HG03095 (cell line): Measurements from ENCODE around the gene RGL1.
A peak's percentile ranks its signal among the peaks of the same experiment; 100 is the strongest.

Experiments
- ATAC-seq: cut with Tn5 transposase; IDR thresholded peaks from one replicate; pipeline ENCODE4 v1.9.1; 2021; ENCODE audit warnings: moderate library complexity; ENCODE audit not compliant: unreplicated experiment

The RGL1 gene

GRCh38 chr1:183817576-183818288 lies 12.8 kb downstream of the RGL1 start:
- ATAC-seq, result no peak

- ATAC-seq, result no peak
Measured at GRCh38 chr1:183819059-183819458, 14.1 kb downstream of the RGL1 start.

DNA sequence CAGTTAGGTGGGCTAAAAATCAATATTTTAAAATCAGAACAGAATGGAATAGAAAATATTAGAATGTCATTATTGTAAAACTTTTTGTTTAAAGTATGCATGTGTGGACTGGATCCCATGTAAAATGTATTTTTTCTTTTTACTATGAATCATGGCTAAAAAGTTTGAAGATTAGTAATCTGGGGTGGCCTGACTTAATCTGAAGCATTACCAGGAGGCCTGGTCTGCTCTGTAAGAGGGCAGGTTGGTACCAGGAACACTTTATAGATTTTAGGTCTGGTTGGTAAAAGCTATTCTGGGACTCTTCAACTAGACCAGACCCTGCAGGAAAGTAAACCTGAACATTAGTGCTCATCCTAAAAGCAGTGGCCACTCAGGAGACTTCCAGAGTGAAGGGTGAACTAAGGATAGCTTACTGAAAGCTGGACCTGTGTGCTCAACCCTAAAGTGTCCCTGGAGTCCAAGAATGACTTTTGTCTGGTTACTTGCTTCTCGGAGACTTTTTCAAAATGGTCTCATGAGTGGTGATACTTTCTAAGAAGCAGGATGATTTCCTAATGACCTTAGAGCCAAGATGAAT lies 16.5 kb downstream of the RGL1 start:
- no peak for ATAC-seq

DNA sequence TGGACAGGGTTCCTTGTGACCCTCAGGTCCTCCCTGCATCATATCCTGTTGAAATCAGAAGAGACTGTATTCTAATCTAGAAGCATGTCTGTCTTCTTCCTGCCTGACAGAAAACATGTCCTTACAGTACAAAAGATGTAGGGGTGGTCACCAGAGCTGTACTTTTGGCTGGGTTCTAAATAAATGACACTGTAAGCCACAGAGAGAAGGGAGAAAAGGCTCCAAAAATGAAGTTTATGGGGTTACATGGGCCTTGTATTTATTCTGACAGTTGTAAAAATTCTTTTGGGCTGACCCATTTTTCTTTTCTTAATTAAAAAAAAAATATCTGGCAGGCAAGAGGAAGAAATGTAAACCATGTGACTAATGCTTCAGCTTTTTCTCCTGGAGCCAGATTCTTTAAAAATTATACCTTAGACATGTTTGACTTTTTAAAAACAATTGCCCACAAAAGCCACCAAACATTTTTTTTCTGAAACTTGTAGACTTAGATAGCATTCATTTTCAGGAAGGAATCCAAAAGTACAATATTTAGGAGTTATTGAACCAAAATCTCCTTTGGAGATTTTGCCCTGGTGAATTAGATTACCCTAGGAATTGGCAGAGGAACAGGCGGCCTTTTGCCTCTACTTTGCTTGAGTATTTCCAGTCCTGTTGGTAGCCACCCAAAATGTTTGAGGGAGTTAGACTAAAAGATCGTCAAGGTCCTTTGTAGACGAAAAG lies 17.1 kb downstream of the RGL1 start:
- no peak for ATAC-seq

DNA sequence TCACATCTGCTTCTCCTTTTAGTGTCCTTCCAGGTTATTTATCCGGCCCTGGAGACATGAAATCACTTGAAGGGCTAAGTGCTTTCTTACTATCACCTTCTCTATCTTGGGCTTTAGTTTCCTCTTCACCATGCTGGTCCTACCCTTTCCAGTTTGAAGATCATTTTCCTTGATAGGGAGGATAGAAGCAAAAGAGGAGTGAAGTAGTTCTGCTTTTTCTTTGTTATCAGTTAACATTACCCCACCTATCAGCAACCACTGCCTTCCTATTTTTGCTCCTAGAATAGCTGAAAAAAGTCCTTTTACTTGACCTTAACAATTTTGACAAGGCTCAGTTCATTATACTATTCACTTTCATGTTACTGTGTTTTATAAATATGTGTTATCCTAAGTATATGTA lies 19.4 kb downstream of the RGL1 start:
- ATAC-seq, result no peak

- no peak for ATAC-seq
Measured at GRCh38 chr1:183827801-183828200, 22.9 kb downstream of the RGL1 start.

DNA sequence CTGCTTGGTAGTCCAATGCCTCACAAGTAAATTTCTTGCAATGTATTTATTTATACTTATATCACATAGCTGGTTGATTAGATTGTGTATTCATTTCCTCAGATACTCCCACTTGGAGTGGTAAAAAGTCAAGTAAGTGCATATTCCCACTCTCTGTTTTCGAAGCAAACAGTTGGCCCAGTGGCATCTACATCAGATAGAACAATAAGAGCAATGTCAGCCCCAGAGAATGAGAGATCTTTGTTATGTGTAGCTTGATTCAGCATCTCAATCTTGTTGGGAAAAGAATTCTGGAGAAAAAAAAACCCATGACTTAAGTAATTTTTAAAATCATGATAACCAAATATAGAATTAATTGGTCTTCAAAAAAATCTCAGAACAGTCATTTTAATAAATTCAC lies 25.5 kb downstream of the RGL1 start:
- ATAC-seq, result no peak

DNA sequence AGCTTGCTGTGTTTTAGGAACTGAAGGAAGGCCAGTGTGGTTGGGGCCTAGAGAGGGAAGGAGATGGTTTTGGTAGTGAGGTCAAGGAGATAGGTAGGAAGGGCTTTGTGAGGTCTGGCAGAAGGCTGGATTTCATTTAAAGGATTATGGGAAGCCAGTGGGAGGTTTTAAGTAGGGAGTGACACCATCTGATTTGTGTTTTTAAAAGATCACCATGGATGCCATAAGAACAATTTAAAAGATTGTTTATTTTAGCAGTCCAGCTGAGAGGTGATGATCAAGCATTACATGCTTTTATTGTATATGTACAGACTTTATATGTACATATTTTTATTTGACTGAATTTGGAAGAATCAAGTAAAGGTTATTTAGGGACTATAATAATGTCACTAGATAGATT lies 26.4 kb downstream of the RGL1 start:
- ATAC-seq, result no peak

GRCh38 chr1:183832459-183832858 lies 27.5 kb downstream of the RGL1 start:
- no peak for ATAC-seq

DNA sequence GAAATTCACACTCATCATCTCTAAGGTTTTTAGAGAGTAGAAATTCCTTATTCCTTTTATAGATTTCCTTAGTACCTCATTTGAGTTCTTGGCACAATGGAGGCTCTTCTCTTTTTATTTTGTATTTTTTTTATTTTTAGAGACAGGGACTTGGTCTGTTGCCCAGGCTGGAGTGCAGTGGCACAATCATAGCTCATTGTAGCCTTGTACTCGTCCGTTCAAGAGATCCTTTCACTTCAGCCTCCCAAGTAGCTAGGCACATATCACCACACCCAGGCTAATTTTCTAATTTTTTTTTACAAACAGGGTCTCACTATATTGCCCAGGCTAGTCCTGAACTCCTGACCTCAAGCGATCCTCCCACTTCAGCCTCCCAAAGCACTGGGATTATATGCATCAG lies 29.6 kb downstream of the RGL1 start:
- ATAC-seq, result no peak

GRCh38 chr1:183836598-183836997 lies 31.7 kb downstream of the RGL1 start:
- no peak for ATAC-seq

GRCh38 chr1:183837062-183837461 lies 32.1 kb downstream of the RGL1 start:
- ATAC-seq, result no peak

- no peak for ATAC-seq
Measured at GRCh38 chr1:183838221-183838620, 33.3 kb downstream of the RGL1 start.

DNA sequence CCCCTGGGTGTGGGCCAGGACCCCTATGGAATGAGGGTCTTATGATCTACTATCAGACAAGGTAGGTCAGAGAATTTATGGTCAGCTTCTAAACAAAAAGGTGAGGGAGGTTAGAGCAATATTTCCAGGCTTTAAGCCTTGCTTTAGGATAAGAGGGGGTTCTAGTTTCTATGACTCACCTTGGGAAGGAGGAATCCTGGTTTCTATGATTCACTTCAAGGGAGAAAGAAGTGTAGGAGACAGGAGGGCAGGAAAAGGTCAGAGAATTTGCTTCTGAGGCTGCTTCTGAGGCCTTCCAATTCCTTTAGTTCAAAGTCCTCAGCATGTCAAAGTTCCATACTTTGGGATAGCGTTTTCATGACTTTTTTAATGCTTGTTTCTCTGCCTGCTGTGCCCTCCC lies 35.2 kb downstream of the RGL1 start:
- no peak for ATAC-seq

DNA sequence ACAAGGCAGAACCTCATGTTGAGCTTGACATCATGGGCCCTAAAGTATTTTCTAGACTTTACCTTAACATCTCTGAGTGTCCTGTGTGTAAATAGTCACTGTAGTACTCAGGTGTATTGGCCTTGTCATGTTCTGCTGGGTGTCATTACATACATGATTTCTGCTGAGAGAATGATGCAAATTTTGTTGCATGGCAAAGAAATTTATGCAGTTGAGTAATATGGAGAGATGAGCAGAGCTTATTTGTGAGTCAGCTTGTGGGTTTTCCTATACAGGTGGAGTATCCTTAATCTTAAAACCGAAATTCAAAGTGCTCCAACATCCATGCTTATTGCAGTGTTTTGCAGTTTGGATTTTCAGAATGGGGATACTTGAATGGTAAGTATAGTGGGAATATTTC lies 36.6 kb downstream of the RGL1 start:
- ATAC-seq, result peak; percentile 36

GRCh38 chr1:183841950-183842794 lies 37.3 kb downstream of the RGL1 start:
- ATAC-seq, result peak; percentile 83

GRCh38 chr1:183842795-183843144 lies 37.9 kb downstream of the RGL1 start:
- ATAC-seq, result peak; percentile 36

DNA sequence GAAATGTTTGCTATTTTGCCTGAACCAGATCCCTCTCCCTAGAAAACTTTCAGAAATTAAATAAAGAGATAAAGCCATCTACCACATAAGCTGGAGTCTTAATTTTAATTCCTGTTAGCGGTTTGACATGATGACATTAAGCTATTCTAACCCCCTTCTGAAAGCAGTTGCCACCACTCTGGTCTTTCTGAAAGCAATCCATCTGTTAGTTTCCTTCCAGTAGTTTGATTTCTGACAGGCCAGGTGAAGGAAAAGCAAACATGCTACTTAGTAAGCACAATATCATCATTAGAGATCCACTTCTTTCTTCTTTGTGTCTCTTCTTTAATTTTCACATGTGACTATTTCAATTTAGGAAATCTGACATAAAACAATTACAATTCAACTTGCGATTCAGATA lies 39.9 kb downstream of the RGL1 start:
- ATAC-seq, result no peak

DNA sequence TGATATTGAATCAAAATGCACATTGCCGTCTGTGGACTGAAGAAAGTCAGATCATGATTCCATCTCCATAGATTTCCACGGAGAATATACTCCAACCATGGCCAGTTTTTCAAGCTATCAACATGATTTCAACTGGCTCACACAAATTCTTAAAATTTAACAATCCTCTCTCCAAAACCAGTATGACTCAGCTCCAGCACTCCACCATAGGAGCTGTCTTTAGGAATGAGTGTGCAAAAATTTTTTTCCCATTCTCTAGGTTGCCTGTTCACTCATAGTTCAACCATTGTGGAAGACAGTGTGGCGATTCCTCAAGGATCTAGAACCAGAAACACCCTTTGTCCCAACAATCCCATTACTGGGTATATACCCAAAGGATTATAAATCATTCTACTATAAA lies 40.8 kb downstream of the RGL1 start:
- ATAC-seq, result no peak

- no peak for ATAC-seq
Measured at GRCh38 chr1:183847641-183848040, 42.7 kb downstream of the RGL1 start.

DNA sequence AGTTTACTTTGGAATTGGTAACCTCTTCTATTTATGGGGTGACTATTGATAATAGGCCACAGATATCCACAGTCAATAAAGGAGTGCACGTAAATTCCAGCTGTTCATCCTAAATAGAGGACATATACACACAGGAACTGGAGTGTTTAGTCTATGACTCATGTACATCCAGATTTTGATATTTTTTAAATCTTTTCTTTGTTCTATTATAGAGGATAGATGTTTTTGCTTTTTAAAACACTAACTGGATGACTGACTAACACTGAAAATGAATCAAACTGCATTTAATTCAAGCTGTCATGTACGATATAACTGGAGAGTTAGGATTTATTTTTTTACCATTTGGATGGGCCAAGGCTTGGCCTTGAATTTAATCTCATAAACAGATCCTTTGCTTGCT lies 45.9 kb downstream of the RGL1 start:
- no peak for ATAC-seq

- no peak for ATAC-seq
Measured at GRCh38 chr1:183859119-183859518, 54.2 kb downstream of the RGL1 start.
